PFSK-1 (cell line): Measurements from ENCODE around the gene UBE2V1.

ENCODE experiments used
- FOXP2 ChIP-seq: optimal IDR thresholded peaks from 2 replicates; pipeline ENCODE3; 2011; ENCODE audit warnings: borderline replicate concordance, control low read depth, inconsistent platforms; ENCODE audit not compliant: insufficient read depth; ENCODE audit errors: extremely low read length, extremely low read depth
- POLR2AphosphoS5 ChIP-seq: IDR thresholded peaks from 2 replicates; pipeline ENCODE4 v1.6.1; 2012; ENCODE audit warnings: low read depth, mild to moderate bottlenecking, control low read depth, low read length, moderate library complexity
- REST ChIP-seq, 2 experiments: IDR thresholded peaks; 2 replicates each; pipeline versions ENCODE4 v1.6.1 to v1.8.0; 2011 to 2012; ENCODE audit warnings: low read depth in 2 of 2, low read length in 2 of 2, control low read depth in 1 of 2, inconsistent platforms in 1 of 2, mild to moderate bottlenecking in 1 of 2, moderate library complexity in 1 of 2; ENCODE audit not compliant: insufficient read depth in 1 of 2
- SIN3A ChIP-seq: IDR thresholded peaks from 2 replicates; pipeline ENCODE4 v1.6.1; 2012; ENCODE audit warnings: mild to moderate bottlenecking, low read length, moderate library complexity, borderline replicate concordance; ENCODE audit not compliant: insufficient read depth
- TAF1 ChIP-seq: IDR thresholded peaks from 2 replicates; pipeline ENCODE4 v1.6.1; 2012; ENCODE audit warnings: low read length, control low read depth, borderline replicate concordance; ENCODE audit not compliant: insufficient read depth

Gene UBE2V1

GRCh38 chr20:50034567-50035180, 78.3 kb downstream of the UBE2V1 start:
- TF ChIP-seq SIN3A, result no peak
- TF ChIP-seq TAF1, result no peak
- TF ChIP-seq POLR2AphosphoS5, result no peak
- TF ChIP-seq REST (IDR thresholded peaks at IDR 0.05; ENCODE audit: insufficient read depth in 1 of 2, low read depth in 2 of 2, low read length in 2 of 2), result no peak
- TF ChIP-seq FOXP2, result no peak

DNA sequence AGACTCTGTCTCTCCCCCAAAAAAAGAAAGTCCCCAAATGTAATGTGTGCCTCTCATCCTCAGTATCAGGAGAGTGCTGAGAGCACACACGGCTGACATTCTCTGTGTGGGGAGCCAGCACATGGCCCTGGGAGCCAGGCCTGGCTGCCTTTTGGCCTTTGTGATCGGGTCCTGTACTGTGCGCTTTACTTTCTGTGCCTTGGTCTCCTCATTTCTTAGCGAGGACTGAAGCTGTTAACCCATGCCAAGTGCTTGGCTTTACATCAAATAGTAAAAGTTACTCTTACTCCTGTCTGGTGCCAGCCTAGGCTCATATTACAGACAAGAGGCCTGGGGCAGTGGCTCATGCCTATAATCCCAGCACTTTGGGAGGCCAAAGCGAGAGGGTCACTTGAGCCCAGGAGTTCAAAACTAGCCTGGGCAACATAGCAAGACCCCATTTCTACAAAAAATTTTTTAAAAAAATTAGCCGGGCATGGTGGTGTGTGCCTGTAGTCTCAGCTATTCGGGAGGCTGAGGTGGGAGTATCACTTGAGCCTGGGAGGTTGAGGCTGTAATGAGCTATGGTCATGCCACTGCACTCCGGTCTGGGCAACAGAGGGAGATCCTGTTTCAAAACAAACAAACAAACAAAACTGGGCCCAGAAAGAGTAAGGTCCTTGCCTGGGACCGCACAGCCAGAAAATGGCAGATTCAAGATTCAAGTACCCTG, 79.8 kb downstream of the UBE2V1 start:
- no peak for TF ChIP-seq TAF1
- TF ChIP-seq REST (IDR thresholded peaks at IDR 0.05; ENCODE audit: insufficient read depth in 1 of 2, low read depth in 2 of 2, low read length in 2 of 2), result no peak
- TF ChIP-seq FOXP2, result no peak
- TF ChIP-seq POLR2AphosphoS5, result no peak
- no peak for TF ChIP-seq SIN3A
